Smooth muscle cell of the brain vasculature (primary cell): Measurements from ENCODE around the gene PINLYP.
A peak's percentile ranks its signal among the peaks of the same experiment; 100 is the strongest.

Experiments used
- DNase-seq: peaks from one replicate; pipeline ENCODE4 v3.0.0-alpha.2; 2012; ENCODE audit warnings: low read depth, low spot score

Gene PINLYP

GRCh38 chr19:43605875-43606568, 30.4 kb downstream of the PINLYP start:
- no peak for DNase-seq

DNA sequence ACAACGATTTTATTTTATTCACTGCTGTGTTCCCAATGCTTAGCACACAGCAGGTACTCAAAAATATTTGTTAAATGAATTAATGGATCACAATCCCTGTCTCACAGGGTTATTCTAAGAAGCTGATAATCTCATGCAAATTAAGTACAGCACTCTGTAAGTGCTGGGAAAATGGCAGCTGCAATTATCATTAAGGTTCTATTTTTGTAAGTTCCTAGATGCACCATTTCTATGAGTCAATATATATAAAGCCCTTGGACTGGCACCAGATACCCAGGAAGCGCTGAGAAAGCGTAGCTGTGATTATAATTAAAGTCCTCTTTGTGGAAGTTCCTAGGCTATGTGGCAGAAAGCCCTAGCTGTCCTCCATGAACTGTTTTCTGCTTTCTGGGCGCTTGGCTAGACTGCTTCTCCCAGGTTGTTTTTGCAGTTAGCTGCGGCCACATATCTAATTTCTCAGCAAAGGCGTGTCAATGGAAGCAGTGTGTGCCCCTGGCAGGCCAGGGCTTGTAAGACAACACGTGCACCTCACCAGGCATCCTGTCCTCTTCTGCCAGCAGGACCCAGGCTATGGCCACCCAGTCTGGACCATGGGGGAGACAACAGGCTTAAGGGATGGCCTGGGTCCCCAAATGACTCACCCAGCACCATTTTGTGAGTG, 31.1 kb downstream of the PINLYP start:
- no peak for DNase-seq

GRCh38 chr19:43607238-43608205, 31.9 kb downstream of the PINLYP start:
- no peak for DNase-seq

GRCh38 chr19:43609872-43610271, 34.3 kb downstream of the PINLYP start:
- no peak for DNase-seq

DNA sequence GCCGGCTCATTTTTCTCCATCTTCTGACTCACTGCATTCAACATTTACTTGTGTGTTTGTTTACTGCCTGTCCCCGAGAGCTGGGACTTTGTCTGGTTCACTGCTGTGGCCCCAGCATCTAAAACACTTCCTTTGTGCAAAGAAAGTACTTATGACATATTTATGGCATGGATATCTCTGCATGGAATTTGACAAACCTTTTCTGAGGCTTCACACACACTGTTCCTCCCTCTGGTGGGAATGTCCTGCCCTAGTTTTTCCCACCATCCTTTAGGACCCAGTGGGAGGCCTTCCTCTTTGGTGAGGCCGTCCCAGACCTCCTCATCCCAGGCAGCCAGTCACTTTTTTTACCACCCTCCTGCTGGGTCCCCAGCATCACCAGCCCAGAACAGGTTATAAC, 34.9 kb downstream of the PINLYP start:
- peak; percentile 83 for DNase-seq

DNA sequence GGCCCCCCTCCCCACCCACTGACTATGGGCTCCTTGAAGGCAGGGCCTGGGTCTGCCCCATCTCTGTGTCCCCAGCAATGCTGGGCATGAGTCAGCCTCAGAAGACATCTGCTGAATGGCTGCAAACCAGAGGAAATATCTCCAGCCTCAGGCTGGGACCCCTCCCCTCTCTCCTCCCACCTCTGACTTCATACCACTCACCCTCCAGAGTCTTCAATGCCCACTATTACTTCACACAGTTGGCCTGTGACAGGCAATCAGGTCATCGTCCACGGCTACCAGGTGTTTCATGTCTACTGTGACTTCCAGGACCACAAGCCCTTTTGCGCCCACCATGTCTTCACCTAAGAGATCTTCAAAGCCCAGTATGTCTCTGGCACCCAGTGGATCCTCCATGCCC, 36.2 kb downstream of the PINLYP start, which contains the start of gene SRRM5:
SRRM5 (plus strand) TSS at position 301 of the 400 bp plus-strand sequence; CDS start at position 335, 34 bp downstream.
- no peak for DNase-seq

- no peak for DNase-seq
Observed at GRCh38 chr19:43612374-43612773, 36.8 kb downstream of the PINLYP start.

GRCh38 chr19:43616306-43616705, 40.7 kb downstream of the PINLYP start:
- no peak for DNase-seq

GRCh38 chr19:43616954-43617353, 41.4 kb downstream of the PINLYP start:
- no peak for DNase-seq

DNA sequence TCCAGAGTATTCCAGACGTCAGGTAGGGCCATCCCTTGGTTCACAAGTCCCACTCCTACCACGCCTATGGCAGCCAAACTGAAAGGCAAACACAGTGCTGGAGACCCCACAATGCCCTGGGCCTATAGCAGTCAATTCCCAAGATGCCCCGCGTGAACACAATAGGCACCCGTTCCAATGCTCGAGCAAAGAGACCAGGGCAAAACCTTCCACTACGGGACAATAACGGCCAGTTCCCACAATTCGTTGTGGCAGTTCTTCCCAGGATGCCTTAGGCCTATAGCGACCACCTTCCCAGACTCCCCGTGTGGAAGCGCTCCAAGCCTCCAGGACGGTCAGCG, 43.3 kb downstream of the PINLYP start:
- no peak for DNase-seq

DNA sequence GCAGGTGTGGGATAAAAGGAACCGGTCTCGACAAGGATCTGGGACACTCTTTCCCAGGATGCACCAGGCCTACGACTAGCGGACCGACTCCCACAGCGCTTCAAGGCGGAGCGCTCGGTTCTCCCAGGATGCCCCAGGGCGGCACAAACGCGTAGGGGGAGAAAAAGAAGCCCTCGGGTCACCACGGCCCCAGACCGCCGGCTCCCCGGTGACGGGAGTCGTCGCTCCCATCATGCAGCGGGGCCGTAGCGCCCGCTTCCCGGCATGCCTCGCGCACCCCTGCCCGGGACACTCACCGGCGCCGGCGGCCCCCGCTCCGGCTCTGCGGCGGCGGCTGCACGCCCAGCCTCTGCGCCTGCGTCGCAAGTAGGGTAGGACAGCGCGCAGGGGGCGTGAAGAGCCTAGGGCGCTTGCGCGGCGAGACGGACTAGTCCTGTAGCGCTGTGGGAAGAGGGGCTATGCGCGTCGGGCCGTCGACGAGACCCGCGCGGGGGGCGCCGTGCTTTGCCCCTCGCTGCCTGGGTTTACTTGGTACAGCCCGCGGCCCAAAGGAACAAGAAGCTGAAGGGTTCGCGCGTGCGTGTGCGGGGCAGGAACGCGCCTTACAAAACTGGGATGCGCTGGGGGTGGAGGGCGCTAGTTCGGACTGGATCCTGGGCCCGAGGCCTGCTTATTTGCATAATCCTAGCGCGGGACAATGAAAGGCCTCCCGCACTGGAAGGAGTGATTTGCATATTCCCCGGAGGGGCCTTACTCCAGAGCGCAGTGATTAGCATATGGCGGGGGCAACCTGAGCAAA, 43.9 kb downstream of the PINLYP start, which contains the start of gene ZNF428:
ZNF428 (minus strand) TSS at position 368 of the 799 bp plus-strand sequence. CDS start 5,325 bp downstream, outside the sequence.
- peak; percentile 70 for DNase-seq

GRCh38 chr19:43620061-43621001, 44.7 kb downstream of the PINLYP start:
- DNase-seq = no peak

DNA sequence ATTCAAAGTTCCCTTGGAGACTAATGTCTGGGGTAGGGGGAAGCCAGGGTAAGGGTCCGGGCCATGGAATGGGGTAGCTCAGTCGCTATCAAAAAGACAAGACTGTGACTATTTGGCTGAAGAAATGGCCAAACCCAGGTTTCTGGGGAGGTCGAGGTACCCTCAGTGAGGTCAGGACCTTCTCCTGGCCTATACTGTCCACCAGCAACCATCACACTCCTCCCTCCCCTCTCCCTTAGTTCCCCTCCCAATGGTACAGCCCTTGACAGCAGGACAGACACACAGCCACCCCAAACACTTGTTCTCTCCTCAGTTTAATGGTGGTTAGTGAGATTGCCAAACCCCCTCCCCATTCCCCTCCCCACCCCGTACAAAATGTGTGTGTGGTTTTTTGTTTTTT, 46.5 kb downstream of the PINLYP start:
- DNase-seq = no peak

DNA sequence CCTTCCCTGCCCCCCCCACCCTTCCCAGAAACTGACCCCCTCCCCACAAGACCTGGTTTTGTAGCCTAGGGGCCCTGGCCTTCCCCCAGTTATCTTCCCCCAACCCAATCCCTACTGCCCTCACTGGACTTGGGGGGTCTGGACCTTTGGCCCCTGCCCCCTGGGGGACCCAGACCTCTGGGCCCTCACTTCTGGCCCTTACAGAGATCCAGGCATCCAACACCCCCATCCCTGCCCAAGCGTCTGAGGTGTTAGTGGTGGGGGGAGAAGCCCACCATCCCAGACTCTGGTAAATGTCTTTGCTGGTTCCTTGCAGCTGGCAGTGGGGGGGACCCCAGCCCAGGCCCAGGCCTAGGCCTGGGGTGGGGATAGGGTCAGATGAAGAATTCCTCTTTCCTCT, 47.4 kb downstream of the PINLYP start:
- DNase-seq = no peak

DNA sequence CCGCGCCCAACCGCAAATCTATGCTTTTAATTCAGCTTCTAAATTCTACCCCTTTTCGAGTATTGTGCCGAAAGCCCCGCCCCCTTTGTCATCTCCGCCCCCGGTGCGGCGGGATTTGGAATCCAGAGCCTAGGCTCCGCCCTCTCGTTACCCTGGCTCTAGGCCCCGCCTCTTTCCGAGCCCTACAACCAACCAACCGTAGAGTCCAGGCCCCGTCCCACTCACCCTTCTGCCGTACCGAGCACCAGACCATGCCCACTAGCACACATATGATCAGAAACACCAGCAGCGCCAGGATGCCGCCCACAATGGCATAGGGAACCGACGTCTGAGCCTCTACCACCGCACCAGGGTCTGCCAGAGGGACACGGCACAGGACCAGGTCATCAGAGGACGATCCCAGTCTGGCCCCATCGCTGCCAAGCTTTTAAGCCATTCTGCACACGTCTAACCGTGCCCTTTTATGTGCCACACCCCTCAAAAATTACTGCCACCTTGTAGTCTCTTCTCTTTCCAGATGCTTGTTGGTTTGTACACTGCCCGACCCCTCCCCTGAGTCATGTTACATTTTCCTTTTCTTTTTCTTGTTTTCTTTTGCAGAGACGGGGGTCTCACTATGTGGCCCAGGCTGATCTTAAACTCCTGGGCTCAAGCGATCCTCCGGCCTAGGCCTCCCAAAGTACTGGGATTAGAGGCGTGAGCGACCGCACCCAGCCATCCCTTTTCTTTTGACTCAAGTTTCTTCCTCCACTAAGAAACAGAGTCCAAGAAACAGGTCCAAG, 48.5 kb downstream of the PINLYP start:
- no peak for DNase-seq

DNA sequence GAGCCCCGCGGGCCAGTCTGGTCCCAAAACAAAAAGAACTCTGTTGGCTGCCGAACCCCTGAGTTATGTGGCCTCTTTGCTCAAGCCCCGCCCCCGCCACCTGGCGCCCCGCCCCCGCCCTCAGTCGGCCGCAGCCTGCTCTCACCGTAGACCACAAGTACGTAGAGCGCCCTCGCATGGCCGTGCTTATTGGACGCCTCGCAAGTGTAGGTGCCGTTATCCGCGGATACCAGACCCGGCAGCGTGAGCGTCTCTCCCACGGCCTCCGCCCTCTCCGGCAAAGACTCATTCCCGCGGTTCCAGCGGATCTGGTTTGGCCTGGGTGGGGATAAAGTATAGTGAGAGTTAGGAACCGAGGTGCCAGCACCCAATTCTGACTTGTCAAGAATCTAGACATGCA, 49.3 kb downstream of the PINLYP start:
- DNase-seq = no peak

DNA sequence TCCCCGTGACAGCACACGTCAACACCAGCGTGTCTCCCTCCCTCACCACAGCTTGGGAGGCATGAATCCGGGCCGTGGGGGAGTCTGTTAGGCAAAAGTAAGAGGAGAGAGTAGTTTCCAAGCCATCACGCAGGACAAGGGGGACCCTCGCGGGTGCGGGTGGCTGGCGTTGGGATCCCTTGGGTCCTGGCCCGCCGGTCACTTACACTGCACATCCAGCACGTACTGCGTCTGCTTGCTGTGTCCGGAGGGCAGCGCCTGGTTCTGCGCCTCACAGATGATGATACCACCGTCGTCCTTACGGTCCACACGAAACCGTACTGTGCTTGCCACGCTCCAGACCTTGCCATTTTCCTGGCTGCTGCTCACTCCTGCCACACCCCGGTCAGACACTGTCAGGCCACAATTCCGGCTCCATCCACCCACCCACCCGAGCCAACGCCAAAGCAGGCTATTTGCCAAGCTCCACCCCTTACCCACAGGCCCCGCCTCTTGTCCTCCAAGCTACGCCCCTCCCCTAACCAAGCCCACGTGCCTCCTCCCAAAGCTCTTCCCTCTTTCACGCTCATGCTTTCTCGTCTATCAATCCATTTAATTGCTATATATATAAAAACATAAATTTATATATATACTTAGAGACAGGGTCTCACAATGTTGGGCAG, 50.4 kb downstream of the PINLYP start:
- no peak for DNase-seq

GRCh38 chr19:43626838-43627237, 51.2 kb downstream of the PINLYP start:
- DNase-seq = no peak
